ENCODE results near the gene CDC73. TPM values are rescaled to one million over a fixed set of nuclear protein-coding genes. Genes with fewer than 3 reads are reported as not detected.
A peak's percentile ranks its signal among the peaks of the same experiment; 100 is the strongest.

Gene CDC73
- total and polyA plus RNA-seq, 2 donors (not counting 3 experiments of a cell fraction or from before 2014, with no cell fraction given) = 9.9 to 55.8 TPM

GRCh38 chr1:193111641-193112090 lies 10.2 kb upstream of the CDC73 start:
- ChIA-PET POLR2A (no interaction called here), CTCF (interaction anchor here (0.9 kb wide), 1 partner anchor 10 kb away, joined by 4 read pairs; the partner anchor contains the start of gene CDC73)
- Histone ChIP-seq H3K79me2 (ENCODE audit: control insufficient read depth, insufficient read depth, low read length) (no peaks in the 10 kb centered on the region), H4K20me1 (replicated peaks; ENCODE audit: control insufficient read depth, extremely low read depth, insufficient read depth, low read length) (no peaks in the 10 kb centered on the region), H3K4me2 (ENCODE audit: insufficient read depth, low read length) (no peak overlapping the region), H3K27me3 (ENCODE audit: control insufficient read depth in 2 of 2, insufficient read depth in 2 of 2, low read length in 2 of 2) (no peaks in the 10 kb centered on the region), H3K9me1 (replicated peaks; ENCODE audit: control insufficient read depth, extremely low read depth, insufficient read depth, low read length) (no peaks in the 10 kb centered on the region), H3K9ac (replicated peaks; ENCODE audit: extremely low read depth, insufficient read depth, low read length) (no peak overlapping the region), H3K4me1 (ENCODE audit: control insufficient read depth, extremely low read depth, insufficient read depth, low read length) (peaks cover 12% of the 10 kb centered on the region), H3K36me3 (ENCODE audit: control insufficient read depth in 2 of 2, extremely low read depth in 1 of 2, insufficient read depth in 2 of 2, low read length in 2 of 2) (no peaks in the 10 kb centered on the region), H3K9me3 (replicated peaks; ENCODE audit: control insufficient read depth, insufficient read depth, low read length) (no peaks in the 10 kb centered on the region), H2AFZ (ENCODE audit: low read depth, low read length) (peak overlapping the region; percentile 48), H3K27ac (ENCODE audit: insufficient read depth, low read depth, low read length) (no peak overlapping the region), H3K4me3 (replicated peaks in 1 of 3; ENCODE audit: insufficient read depth in 1 of 3, low read depth in 1 of 3, low read length in 3 of 3) (no peak overlapping the region)
- DNase-seq (ENCODE audit: low read depth, low spot score) = no peak
- no TSS peak for BruUV-seq (replicated peaks)
- TF ChIP-seq, protein P1, sequence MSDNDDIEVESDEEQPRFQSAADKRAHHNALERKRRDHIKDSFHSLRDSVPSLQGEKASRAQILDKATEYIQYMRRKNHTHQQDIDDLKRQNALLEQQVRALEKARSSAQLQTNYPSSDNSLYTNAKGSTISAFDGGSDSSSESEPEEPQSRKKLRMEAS (IDR thresholded peaks at IDR 0.05; ENCODE audit: insufficient read depth, insufficient read length) = no peak
- dilution Hi-C loops (cut with MboI; ENCODE audit: extremely low pct_ligation_motif_present, low sequenced_read_pairs) (no loop called here), intact Hi-C loops (cut with micrococcal nuclease) (no loop called here)
- FAIRE-seq = peak; percentile 62

DNA sequence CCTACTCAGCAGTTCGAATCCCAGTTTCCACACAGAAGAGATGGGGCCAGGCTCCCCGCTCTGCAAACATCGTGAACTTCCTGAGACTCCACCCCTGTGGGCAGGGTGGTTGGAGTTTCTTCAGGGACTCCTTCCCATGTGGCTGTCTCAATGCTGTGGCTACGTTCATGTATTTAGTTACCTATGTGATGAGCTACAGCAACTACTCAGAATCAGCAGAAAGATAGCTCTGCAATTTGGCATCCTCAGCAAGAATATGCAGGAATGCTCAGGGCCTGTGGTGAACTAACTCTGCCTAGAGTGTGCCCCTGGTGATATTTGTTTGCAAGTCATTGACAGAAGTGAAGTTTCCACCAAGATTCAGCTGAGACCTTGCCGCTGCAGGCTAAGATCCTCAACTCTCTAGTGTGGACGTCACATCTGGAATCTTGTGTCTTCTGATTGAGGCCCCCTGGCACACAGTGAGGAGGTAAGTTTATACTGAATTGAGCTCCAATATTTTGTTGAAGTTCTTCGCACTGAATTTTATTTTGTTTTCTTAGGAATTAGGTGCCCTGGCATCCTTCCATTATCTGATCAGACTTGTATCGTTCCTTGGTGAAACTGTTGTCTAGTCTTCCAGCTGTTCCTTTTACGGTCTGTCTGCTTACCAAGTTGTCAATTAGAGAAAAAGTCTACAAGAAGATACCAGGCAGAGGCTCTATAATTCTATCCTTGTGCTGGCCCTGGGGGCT lies 8.4 kb upstream of the CDC73 start:
- CTCF ChIA-PET = no interaction called here
- H3K9me3 ChIP-seq (replicated peaks; ENCODE audit: control insufficient read depth, insufficient read depth, low read length) = no peaks in the 10 kb centered on the region
- H3K79me2 ChIP-seq (ENCODE audit: control insufficient read depth, insufficient read depth, low read length) = no peaks in the 10 kb centered on the region
- BruUV-seq (replicated peaks) = no TSS peak
- no peak overlapping the region for H3K4me3 ChIP-seq (replicated peaks in 1 of 3; ENCODE audit: insufficient read depth in 1 of 3, low read depth in 1 of 3, low read length in 3 of 3)
- H3K9me1 ChIP-seq (replicated peaks; ENCODE audit: control insufficient read depth, extremely low read depth, insufficient read depth, low read length) = no peaks in the 10 kb centered on the region
- H3K4me2 ChIP-seq (ENCODE audit: insufficient read depth, low read length) = no peak overlapping the region
- H3K27me3 ChIP-seq (ENCODE audit: control insufficient read depth in 2 of 2, insufficient read depth in 2 of 2, low read length in 2 of 2) = no peaks in the 10 kb centered on the region
- dilution Hi-C loops (cut with MboI; ENCODE audit: extremely low pct_ligation_motif_present, low sequenced_read_pairs) (no loop called here), intact Hi-C loops (cut with micrococcal nuclease) (no loop called here)
- no peak for FAIRE-seq
- TF ChIP-seq JUN (IDR thresholded peaks at IDR 0.05; ENCODE audit: borderline replicate concordance, insufficient read depth, insufficient read length, low read depth) (no peak), MYC (IDR thresholded peaks at IDR 0.05; ENCODE audit: low read depth, low read length) (no peak), POLR2AphosphoS5 (IDR thresholded peaks at IDR 0.05; ENCODE audit: insufficient read depth, low read depth, low read length) (no peak), EZH2 (IDR thresholded peaks at IDR 0.05; ENCODE audit: borderline replicate concordance, low read depth, low read length, severe bottlenecking) (no peak), GATA2 (IDR thresholded peaks at IDR 0.05; ENCODE audit: insufficient read depth, insufficient read length, low read depth, low read length) (no peak), CTCF (IDR thresholded peaks at IDR 0.05; ENCODE audit: extremely low read depth in 1 of 2, insufficient read depth in 1 of 2, low read depth in 1 of 2, low read length in 2 of 2) (no peak), POLR2A (IDR thresholded peaks at IDR 0.05; ENCODE audit: low read depth, low read length) (no peak), FOS (IDR thresholded peaks at IDR 0.05; ENCODE audit: borderline replicate concordance, insufficient read depth, low read length) (no peak)
- TF ChIP-seq, protein P1 (IDR thresholded peaks at IDR 0.05; ENCODE audit: insufficient read depth, insufficient read length) = no peak
- no peaks in the 10 kb centered on the region for H4K20me1 ChIP-seq (replicated peaks; ENCODE audit: control insufficient read depth, extremely low read depth, insufficient read depth, low read length)
- H2AFZ ChIP-seq (ENCODE audit: low read depth, low read length) = no peak overlapping the region
- no peak overlapping the region for H3K27ac ChIP-seq (ENCODE audit: insufficient read depth, low read depth, low read length)
- no peak overlapping the region for H3K9ac ChIP-seq (replicated peaks; ENCODE audit: extremely low read depth, insufficient read depth, low read length)
- DNase-seq (ENCODE audit: low read depth, low spot score) = no peak
- peaks cover 12% of the 10 kb centered on the region for H3K4me1 ChIP-seq (ENCODE audit: control insufficient read depth, extremely low read depth, insufficient read depth, low read length)
- no peaks in the 10 kb centered on the region for H3K36me3 ChIP-seq (ENCODE audit: control insufficient read depth in 2 of 2, extremely low read depth in 1 of 2, insufficient read depth in 2 of 2, low read length in 2 of 2)
- POLR2A ChIA-PET = no interaction called here
